K562 (cell line): Measurements from ENCODE around the gene F2RL1. TPM values are rescaled to one million over a fixed set of nuclear protein-coding genes. Genes with fewer than 3 reads are reported as not detected.
"Not testable (repeated sequence)": the region's sequence is repeated elsewhere in the genome, so short reads cannot be mapped to it uniquely, and the experiment has no call there.

Experiments
- ATAC-seq: fragments of 200-7000 bp; cut with Tn5 transposase; 3 replicates; pipeline ENCODE4 v1.9.1; 2020; ENCODE audit warnings: moderate library complexity
- BruUV-seq: library from RNA; stranded (reverse); fragments of 400-500 nt; replicated peaks from 2 replicates; lab custom pipeline; 2021; lab: Mats Ljungman, UMichigan
- CTCF ChIA-PET: fragments of 300-600 bp; formaldehyde crosslinking; extraction: SDS; loops from one replicate; lab custom pipeline; 2021; ENCODE audit warnings: low intra/inter-chr PET ratio; lab: Yijun Ruan, JAX
- POLR2A ChIA-PET: fragments of 300-600, 350-650 bp; sonication (Branson Sonifier 250); formaldehyde crosslinking; extraction: SDS; loops from one replicate; lab custom pipeline; 2021; ENCODE audit warnings: antibody characterized with exemption, inconsistent platforms; lab: Yijun Ruan, JAX
- DNase-seq, 4 experiments: peaks; one replicate each; pipeline versions ENCODE4 v3.0.0 to v3.0.0-alpha.2; 2011 to 2018; ENCODE audit warnings: low spot score in 3 of 4, mixed read lengths in 3 of 4; ENCODE audit errors: extremely low read depth in 1 of 4
- FAIRE-seq: peaks from 2 replicates; lab custom pipeline; 2011; peaks lifted over from hg19 to GRCh38; lab: Jason Lieb, UNC
- H2AFZ ChIP-seq: 2 replicates; pipeline ENCODE4 v1.6.0; 2011; ENCODE audit warnings: low read depth, low read length, control low read depth, inconsistent platforms
- H3K27ac ChIP-seq: fragments of 200-600 bp; 3 replicates; pipeline ENCODE4 v1.8.0; 2011; ENCODE audit warnings: low read depth, mild to moderate bottlenecking, control low read depth, inconsistent platforms, low read length, moderate library complexity, mixed read lengths; ENCODE audit errors: extremely low read depth
- H3K27me3 ChIP-seq, 2 experiments: fragments of 300-600 bp in 1 of 2; 2 replicates in 1 of 2; 3 replicates in 1 of 2; pipeline versions ENCODE4 v1.6.0 to v1.8.0; 2011; ENCODE audit warnings: inconsistent platforms in 2 of 2, low read length in 2 of 2, mild to moderate bottlenecking in 1 of 2, mixed read lengths in 1 of 2, moderate library complexity in 1 of 2; ENCODE audit not compliant: control insufficient read depth in 2 of 2, insufficient read depth in 2 of 2
- H3K36me3 ChIP-seq: fragments of 300-600 bp; 3 replicates; pipeline ENCODE4 v1.8.0; 2011; ENCODE audit warnings: mild to moderate bottlenecking, low read length, inconsistent platforms; ENCODE audit not compliant: control insufficient read depth, insufficient read depth
- H3K4me1 ChIP-seq, 2 experiments: fragments of 200-600 bp in 1 of 2; replicated peaks in 1 of 2; 2 replicates in 1 of 2; 3 replicates in 1 of 2; pipeline versions ENCODE4 v1.5.1 to v1.8.0; 2011; ENCODE audit warnings: inconsistent platforms in 2 of 2, low read length in 2 of 2, mild to moderate bottlenecking in 1 of 2, mixed read lengths in 1 of 2, moderate library complexity in 1 of 2; ENCODE audit not compliant: control insufficient read depth in 2 of 2, insufficient read depth in 2 of 2
- H3K4me2 ChIP-seq: 2 replicates; pipeline ENCODE4 v1.6.1; 2011; ENCODE audit warnings: low read length, control low read depth, inconsistent platforms, mixed read lengths; ENCODE audit not compliant: insufficient read depth
- H3K4me3 ChIP-seq: fragments of 200-600 bp; sonication (generic), shearing (Covaris generic); 2 replicates; pipeline ENCODE4 v1.5.1; 2016; ENCODE audit warnings: control low read depth, inconsistent platforms
- H3K79me2 ChIP-seq: fragments of 200-600 bp; 3 replicates; pipeline ENCODE4 v1.8.0; 2011; ENCODE audit warnings: low read length, inconsistent platforms; ENCODE audit not compliant: control insufficient read depth, insufficient read depth
- H3K9ac ChIP-seq, 2 experiments: 2 replicates each; pipeline versions ENCODE4 v1.6.0 to v1.6.1; 2011; ENCODE audit warnings: low read depth in 2 of 2, low read length in 2 of 2, control low read depth in 1 of 2, inconsistent platforms in 1 of 2, mild to moderate bottlenecking in 1 of 2, mixed read lengths in 1 of 2; ENCODE audit not compliant: insufficient read depth in 1 of 2
- H3K9me1 ChIP-seq: one replicate; pipeline ENCODE4 v1.6.0; 2011; ENCODE audit warnings: inconsistent platforms, mild to moderate bottlenecking, low read length, moderate library complexity; ENCODE audit not compliant: control insufficient read depth, insufficient read depth
- H3K9me3 ChIP-seq: replicated peaks from 2 replicates; pipeline ENCODE4 v1.5.1; 2011; ENCODE audit warnings: low read depth, low read length, inconsistent platforms; ENCODE audit not compliant: control insufficient read depth, insufficient read depth
- H4K20me1 ChIP-seq: replicated peaks from 2 replicates; pipeline ENCODE4 v1.6.1; 2011; ENCODE audit warnings: low read length, inconsistent platforms, mixed read lengths; ENCODE audit not compliant: control insufficient read depth, insufficient read depth
- GABPA ChIP-seq: fragments of 200-800 bp; sonication (Bioruptor generic); conservative IDR thresholded peaks from 2 replicates; pipeline ENCODE4 v1.6.1; 2016; ENCODE audit warnings: low read depth, missing genetic modification characterization, missing compliant biosample characterization
- GTF2F1 ChIP-seq: IDR thresholded peaks from 2 replicates; pipeline ENCODE4 v1.6.1; 2011; ENCODE audit warnings: low read depth, low read length, improper control_type of control experiment
- NFIC ChIP-seq: fragments of 450-650 bp; IDR thresholded peaks from 2 replicates; pipeline ENCODE4 v1.6.1; 2017; ENCODE audit warnings: mild to moderate bottlenecking, inconsistent platforms
- POLR2B ChIP-seq: fragments of 450-650 bp; IDR thresholded peaks from 2 replicates; pipeline ENCODE4 v1.6.1; 2018; ENCODE audit warnings: low read depth; ENCODE audit not compliant: partially characterized antibody
- POLR2H ChIP-seq: IDR thresholded peaks from 2 replicates; pipeline ENCODE4 v1.6.1; 2016; ENCODE audit warnings: missing genetic modification characterization, low read depth, mild to moderate bottlenecking, control low read depth, missing compliant biosample characterization, moderate library complexity
- TFAM ChIP-seq: fragments of 250-450 bp; sonication (Bioruptor Pico); conservative IDR thresholded peaks from 2 replicates; pipeline ENCODE4 v1.5.0; 2021; ENCODE audit warnings: mild to moderate bottlenecking, moderate library complexity
- ZC3H8 ChIP-seq: fragments of 450-650 bp; IDR thresholded peaks from 2 replicates; pipeline ENCODE4 v1.6.1; 2017
- WGBS: fragments of 100-300 bp; shearing (Covaris generic); methylation state at CpG from one replicate; pipeline ENCODE4 v1.1.6; 2016; ENCODE audit warnings: low coverage, mixed read lengths; ENCODE audit not compliant: insufficient coverage; ENCODE audit errors: missing lambda C conversion rate; 5-methylcytosine and 5-hydroxymethylcytosine counted together
- in situ Hi-C: fragments of 300-500 bp; cut with MboI; formaldehyde crosslinking; loops from 4 replicates; pipeline ENCODE4 v1.15.0; 2018; ENCODE audit warnings: inconsistent platforms, mixed read lengths
- intact Hi-C: fragments of 100-400 bp; cut with micrococcal nuclease; formaldehyde crosslinking; loops from 2 replicates; pipeline ENCODE4 v1.14.2; 2022
- polyA plus RNA-seq, 8 experiments: library from polyadenylated mRNA; depleted of rRNA in 4 of 8; stranded (reverse) in 5 of 8; unstranded in 3 of 8; fragments of >200 nt; fragmentation: Nextera tagmentation in 2 of 8; fragmentation: Illumina TruSeq in 1 of 8; extraction: Ambion mirVana in 2 of 8; extraction: Trizol in 1 of 8; gene quantifications; 2 replicates each; pipeline versions ENCODE4 v1.2.1 to v1.2.3, GENCODE V29; 2011 to 2014; ENCODE audit warnings: inconsistent platforms in 1 of 8, missing spikeins in 1 of 8
- total RNA-seq, 7 experiments: library from RNA; depleted of rRNA in 6 of 7; stranded (reverse); fragments of >200 nt in 6 of 7; fragmentation: Illumina TruSeq in 2 of 7; extraction: Trizol in 2 of 7; gene quantifications; 2 replicates each; pipeline versions ENCODE4 v1.2.1 to v1.2.3, GENCODE V29; 2011 to 2021; ENCODE audit warnings: low replicate concordance in 1 of 7
- TF ChIP-seq, protein P1 (sequence below), 2 experiments: fragments of 450-650 bp; IDR thresholded peaks; 2 replicates each; pipeline ENCODE4 v1.6.1; 2018; ENCODE audit warnings: mild to moderate bottlenecking in 2 of 2, low read depth in 1 of 2; ENCODE audit not compliant: partially characterized antibody in 2 of 2

Gene F2RL1
- total and polyA plus RNA-seq, 9 of the 15 experiments (the other 6 are each of a cell fraction or from before 2014, with no cell fraction given): 0.03 to 0.50 (median 0.27) TPM; not detected in 6

- Histone ChIP-seq H2AFZ (no peak overlapping the region), H3K27ac (no peak overlapping the region), H4K20me1 (no peaks in the 10 kb centered on the region), H3K4me3 (no peak overlapping the region), H3K9me1 (no peaks in the 10 kb centered on the region), H3K4me1 (peaks cover 0 to 4% of the 10 kb centered on the region in 2 experiments; a peak in 2 of 5 replicates), H3K4me2 (no peak overlapping the region), H3K27me3 (no peaks in the 10 kb centered on the region), H3K9me3 (no peaks in the 10 kb centered on the region), H3K36me3 (no peaks in the 10 kb centered on the region), H3K9ac (no peak overlapping the region), H3K79me2 (no peaks in the 10 kb centered on the region)
- ChIA-PET POLR2A (no interaction called here), CTCF (interaction anchor here (1.0 kb wide), 1 partner anchor 11 kb away, joined by 4 read pairs; no protein-coding TSS in a partner anchor)
- intact Hi-C loops (no loop called here), in situ Hi-C loops (loop anchor here (10.0 kb wide), 1 partner anchor 132 kb away; no protein-coding TSS in a partner anchor)
- ATAC-seq: no peak
- DNase-seq: no peak
- 27% methylated on average over 2 of the region's 2 CpGs for WGBS
- no peak for FAIRE-seq
- no TSS peak for BruUV-seq
- TF ChIP-seq, protein P1, sequence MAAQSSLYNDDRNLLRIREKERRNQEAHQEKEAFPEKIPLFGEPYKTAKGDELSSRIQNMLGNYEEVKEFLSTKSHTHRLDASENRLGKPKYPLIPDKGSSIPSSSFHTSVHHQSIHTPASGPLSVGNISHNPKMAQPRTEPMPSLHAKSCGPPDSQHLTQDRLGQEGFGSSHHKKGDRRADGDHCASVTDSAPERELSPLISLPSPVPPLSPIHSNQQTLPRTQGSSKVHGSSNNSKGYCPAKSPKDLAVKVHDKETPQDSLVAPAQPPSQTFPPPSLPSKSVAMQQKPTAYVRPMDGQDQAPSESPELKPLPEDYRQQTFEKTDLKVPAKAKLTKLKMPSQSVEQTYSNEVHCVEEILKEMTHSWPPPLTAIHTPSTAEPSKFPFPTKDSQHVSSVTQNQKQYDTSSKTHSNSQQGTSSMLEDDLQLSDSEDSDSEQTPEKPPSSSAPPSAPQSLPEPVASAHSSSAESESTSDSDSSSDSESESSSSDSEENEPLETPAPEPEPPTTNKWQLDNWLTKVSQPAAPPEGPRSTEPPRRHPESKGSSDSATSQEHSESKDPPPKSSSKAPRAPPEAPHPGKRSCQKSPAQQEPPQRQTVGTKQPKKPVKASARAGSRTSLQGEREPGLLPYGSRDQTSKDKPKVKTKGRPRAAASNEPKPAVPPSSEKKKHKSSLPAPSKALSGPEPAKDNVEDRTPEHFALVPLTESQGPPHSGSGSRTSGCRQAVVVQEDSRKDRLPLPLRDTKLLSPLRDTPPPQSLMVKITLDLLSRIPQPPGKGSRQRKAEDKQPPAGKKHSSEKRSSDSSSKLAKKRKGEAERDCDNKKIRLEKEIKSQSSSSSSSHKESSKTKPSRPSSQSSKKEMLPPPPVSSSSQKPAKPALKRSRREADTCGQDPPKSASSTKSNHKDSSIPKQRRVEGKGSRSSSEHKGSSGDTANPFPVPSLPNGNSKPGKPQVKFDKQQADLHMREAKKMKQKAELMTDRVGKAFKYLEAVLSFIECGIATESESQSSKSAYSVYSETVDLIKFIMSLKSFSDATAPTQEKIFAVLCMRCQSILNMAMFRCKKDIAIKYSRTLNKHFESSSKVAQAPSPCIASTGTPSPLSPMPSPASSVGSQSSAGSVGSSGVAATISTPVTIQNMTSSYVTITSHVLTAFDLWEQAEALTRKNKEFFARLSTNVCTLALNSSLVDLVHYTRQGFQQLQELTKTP (IDR thresholded peaks at IDR 0.05; ENCODE audit: low read depth in 1 of 2, partially characterized antibody in 2 of 2): no peak
- TF ChIP-seq GTF2F1 (no peak), ZC3H8 (no peak), POLR2H (tag) (no peak), TFAM (CRISPR knock-in tag) (no peak), POLR2B (no peak), GABPA (no peak), NFIC (no peak)
Measured at GRCh38 chr5:76776391-76776790, 42.4 kb upstream of the F2RL1 start.

DNA sequence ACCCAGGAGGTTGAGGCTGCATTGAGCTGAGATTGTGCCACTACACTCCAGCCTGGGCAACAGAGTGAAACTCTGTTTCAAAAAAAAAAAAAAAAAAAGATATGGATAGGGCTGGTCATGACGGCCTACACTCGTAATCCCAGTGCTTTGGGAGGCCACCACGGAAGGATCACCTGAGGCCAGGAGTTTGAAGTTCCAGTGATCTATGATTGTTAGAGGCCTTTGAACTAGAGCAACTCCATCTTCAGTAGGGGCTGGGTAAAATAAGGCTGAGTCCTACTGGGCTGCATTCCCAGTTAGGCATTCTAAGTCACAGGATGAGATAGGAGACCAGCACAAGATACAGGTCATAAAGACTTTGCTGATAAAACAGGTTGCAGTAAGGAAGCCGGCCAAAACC, 38.2 kb upstream of the F2RL1 start:
- in situ Hi-C loops: loop anchor here (5.0 kb wide), 1 partner anchor 183 kb away; no protein-coding TSS in a partner anchor
- 11% methylated on average over 4 of the region's 4 CpGs for WGBS
- H3K4me2 ChIP-seq, BruUV-seq, CTCF ChIA-PET, POLR2A ChIA-PET, H3K79me2 ChIP-seq, H3K4me1 ChIP-seq, H3K9ac ChIP-seq, H3K36me3 ChIP-seq, DNase-seq, H3K27ac ChIP-seq, H3K27me3 ChIP-seq, H3K4me3 ChIP-seq, H2AFZ ChIP-seq, H4K20me1 ChIP-seq, FAIRE-seq, ATAC-seq, H3K9me1 ChIP-seq, intact Hi-C loops, H3K9me3 ChIP-seq: not testable (repeated sequence)
